OCI-LY1 (cell line): Measurements from ENCODE around the gene PCBP4.

Experiments
- H2AFZ ChIP-seq: fragments of 200-600 bp; sonication (generic), shearing (Covaris generic); 2 replicates; pipeline ENCODE4 v1.6.0; 2014; ENCODE audit warnings: antibody characterized with exemption, mild to moderate bottlenecking, low read length
- H3F3A ChIP-seq: fragments of 200-600 bp; sonication (generic), shearing (Covaris generic); 2 replicates; pipeline ENCODE4 v1.6.0; 2014; ENCODE audit warnings: mild to moderate bottlenecking, antibody characterized with exemption, low read length, moderate library complexity; ENCODE audit not compliant: insufficient read depth
- H3K27ac ChIP-seq: fragments of 200-600 bp; sonication (generic); 2 replicates; pipeline ENCODE4 v1.5.1; 2014; ENCODE audit warnings: low read length, mixed run types, mild to moderate bottlenecking, low read depth; ENCODE audit not compliant: poor library complexity, severe bottlenecking
- H3K27me3 ChIP-seq: fragments of 200-600 bp; sonication (generic); 2 replicates; pipeline ENCODE4 v1.6.0; 2014; ENCODE audit warnings: antibody characterized with exemption, mild to moderate bottlenecking, low read length, moderate library complexity; ENCODE audit not compliant: insufficient read depth
- H3K36me3 ChIP-seq: fragments of 200-600 bp; sonication (generic); 2 replicates; pipeline ENCODE4 v1.6.1; 2014; ENCODE audit warnings: mild to moderate bottlenecking, antibody characterized with exemption, low read length, moderate library complexity, mixed read lengths; ENCODE audit not compliant: insufficient read depth
- H3K4me1 ChIP-seq: fragments of 200-600 bp; sonication (generic); 2 replicates; pipeline ENCODE4 v1.5.1; 2014; ENCODE audit warnings: mild to moderate bottlenecking, low read length, moderate library complexity; ENCODE audit not compliant: insufficient read depth, severe bottlenecking
- H3K4me2 ChIP-seq: fragments of 200-600 bp; sonication (generic), shearing (Covaris generic); 2 replicates; pipeline ENCODE4 v1.6.1; 2014; ENCODE audit warnings: low read length
- H3K4me3 ChIP-seq: fragments of 200-600 bp; sonication (generic); 2 replicates; pipeline ENCODE4 v1.5.1; 2014; ENCODE audit warnings: low read length, low read depth, mild to moderate bottlenecking, mixed read lengths; ENCODE audit not compliant: poor library complexity, severe bottlenecking
- H3K79me2 ChIP-seq: fragments of 200-600 bp; shearing (Covaris generic); 2 replicates; pipeline ENCODE4 v1.6.1; 2016; ENCODE audit warnings: mixed run types, low read length, mixed read lengths; ENCODE audit not compliant: insufficient read depth
- H3K9ac ChIP-seq: fragments of 200-600 bp; sonication (generic), shearing (Covaris generic); 2 replicates; pipeline ENCODE4 v1.6.1; 2014; ENCODE audit warnings: mild to moderate bottlenecking, low read length, mixed read lengths
- H3K9me2 ChIP-seq: fragments of 200-600 bp; sonication (generic), shearing (Covaris generic); 2 replicates; pipeline ENCODE4 v1.6.1; 2014; ENCODE audit warnings: low read depth, mild to moderate bottlenecking, low read length, mixed read lengths
- H3K9me3 ChIP-seq: fragments of 200-600 bp; shearing (Covaris generic); 2 replicates; pipeline ENCODE4 v1.6.1; 2014; ENCODE audit warnings: low read length, mixed read lengths
- H4K20me1 ChIP-seq: fragments of 200-600 bp; sonication (generic), shearing (Covaris generic); 2 replicates; pipeline ENCODE4 v1.6.0; 2016; ENCODE audit warnings: mild to moderate bottlenecking, low read length; ENCODE audit not compliant: insufficient read depth
- CTCF ChIP-seq: fragments of 200-600 bp; sonication (generic), shearing (Covaris generic); IDR thresholded peaks from 2 replicates; pipeline ENCODE4 v1.5.1; 2017; ENCODE audit warnings: mild to moderate bottlenecking, antibody characterized with exemption, low read length, moderate library complexity, mixed read lengths
- EZH2 ChIP-seq: fragments of 200-600 bp; sonication (generic), shearing (Covaris generic); IDR thresholded peaks from 2 replicates; pipeline ENCODE4 v1.8.0; 2017; ENCODE audit warnings: borderline replicate concordance, mixed run types, mild to moderate bottlenecking, antibody characterized with exemption, low read length, moderate library complexity, mixed read lengths

The PCBP4 gene

GRCh38 chr3:51966922-51967383 lies 301 bp downstream of the PCBP4 start:
- Histone ChIP-seq H3K4me2 (peak overlapping the region; percentile 67), H3K4me1 (peaks cover 11% of the 10 kb centered on the region), H3K9me3 (no peaks in the 10 kb centered on the region), H3K9ac (peak overlapping the region; percentile 45; the same call in 1 of the 2 replicates), H4K20me1 (no peaks in the 10 kb centered on the region), H3K9me2 (no peaks in the 10 kb centered on the region), H3K79me2 (no peaks in the 10 kb centered on the region), H3K27me3 (no peaks in the 10 kb centered on the region), H3K36me3 (peaks cover 26% of the 10 kb centered on the region), H3K27ac (no peak overlapping the region), H2AFZ (no peak overlapping the region), H3K4me3 (peak overlapping the region; percentile 45), H3F3A (no peaks in the 10 kb centered on the region)
- TF ChIP-seq CTCF (no peak), EZH2 (no peak)

- H4K20me1 ChIP-seq: no peaks in the 10 kb centered on the region
- H3F3A ChIP-seq: no peaks in the 10 kb centered on the region
- TF ChIP-seq CTCF (no peak), EZH2 (no peak)
- peaks cover 24% of the 10 kb centered on the region for H3K36me3 ChIP-seq
- H3K4me2 ChIP-seq: peak overlapping the region; percentile 67; the same call in 1 of the 2 replicates
- H3K79me2 ChIP-seq: no peaks in the 10 kb centered on the region
- no peak overlapping the region for H2AFZ ChIP-seq
- H3K27ac ChIP-seq: no peak overlapping the region
- peak overlapping the region; percentile 45 for H3K4me3 ChIP-seq
- H3K9ac ChIP-seq: no peak overlapping the region
- H3K9me3 ChIP-seq: no peaks in the 10 kb centered on the region
- peaks cover 11% of the 10 kb centered on the region for H3K4me1 ChIP-seq
- no peaks in the 10 kb centered on the region for H3K9me2 ChIP-seq
- no peaks in the 10 kb centered on the region for H3K27me3 ChIP-seq
Observed at GRCh38 chr3:51966486-51966885, 768 bp downstream of the PCBP4 start.

- Histone ChIP-seq H3K4me2 (no peak overlapping the region), H3K9ac (no peak overlapping the region), H3K27me3 (no peaks in the 10 kb centered on the region), H3K36me3 (peaks cover 19% of the 10 kb centered on the region), H2AFZ (no peak overlapping the region), H3K79me2 (no peaks in the 10 kb centered on the region), H3K4me3 (no peak overlapping the region), H3K27ac (no peak overlapping the region), H3F3A (no peaks in the 10 kb centered on the region), H4K20me1 (no peaks in the 10 kb centered on the region), H3K9me3 (no peaks in the 10 kb centered on the region), H3K4me1 (peaks cover 11% of the 10 kb centered on the region), H3K9me2 (no peaks in the 10 kb centered on the region)
- TF ChIP-seq CTCF: no peak
- no peak for TF ChIP-seq EZH2
Observed at GRCh38 chr3:51966016-51966415, 1.2 kb downstream of the PCBP4 start.
